SK-N-SH (cell line): ENCODE results near the gene RBP3.

ENCODE experiments used
- EP300 ChIP-seq, 2 experiments: IDR thresholded peaks; 2 replicates each; pipeline versions ENCODE4 v1.4.0 to v1.6.1; 2012; ENCODE audit warnings: borderline replicate concordance in 1 of 2, low read depth in 1 of 2, low read length in 1 of 2
- FOXJ3 ChIP-seq: sonication (generic); formaldehyde crosslinking; IDR thresholded peaks from 2 replicates; pipeline ENCODE4 v1.5.1; 2020; ENCODE audit warnings: mild to moderate bottlenecking, missing genetic modification reagents
- FOXM1 ChIP-seq: IDR thresholded peaks from 2 replicates; pipeline ENCODE4 v1.4.0; 2012; ENCODE audit warnings: low read depth, mild to moderate bottlenecking
- NFIC ChIP-seq: IDR thresholded peaks from 2 replicates; pipeline ENCODE4 v1.4.0; 2012; ENCODE audit warnings: borderline replicate concordance
- NRF1 ChIP-seq: IDR thresholded peaks from 2 replicates; pipeline ENCODE4 v1.6.1; 2012; ENCODE audit warnings: low read depth, mild to moderate bottlenecking, low read length
- POLR2AphosphoS5 ChIP-seq: IDR thresholded peaks from 2 replicates; pipeline ENCODE4 v1.6.1; 2012; ENCODE audit warnings: low read depth, low read length
- RAD21 ChIP-seq: IDR thresholded peaks from 2 replicates; pipeline ENCODE4 v1.6.1; 2012; ENCODE audit warnings: mild to moderate bottlenecking, low read length
- RFX5 ChIP-seq: IDR thresholded peaks from 2 replicates; pipeline ENCODE4 v1.6.1; 2012; ENCODE audit warnings: mild to moderate bottlenecking, improper control_type of control experiment, low read length
- TAF1 ChIP-seq: IDR thresholded peaks from 2 replicates; pipeline ENCODE4 v1.6.1; 2012; ENCODE audit warnings: low read depth, mild to moderate bottlenecking, low read length, moderate library complexity, borderline replicate concordance
- TF ChIP-seq, protein P1 (sequence below): fragments of 200-600 bp; sonication (generic); IDR thresholded peaks from 2 replicates; pipeline ENCODE4 v1.6.1; 2017; ENCODE audit warnings: antibody characterized with exemption, mild to moderate bottlenecking, moderate library complexity
- TF ChIP-seq, protein P2 (sequence below): fragments of 150-350 bp; IDR thresholded peaks from 2 replicates; pipeline ENCODE4 v1.6.1; 2017; ENCODE audit warnings: antibody characterized with exemption, low read length, low read depth, borderline replicate concordance
- TF ChIP-seq, protein P3 (sequence below): IDR thresholded peaks from 2 replicates; pipeline ENCODE4 v1.4.0; 2012; ENCODE audit warnings: low read depth, borderline replicate concordance

DNA sequence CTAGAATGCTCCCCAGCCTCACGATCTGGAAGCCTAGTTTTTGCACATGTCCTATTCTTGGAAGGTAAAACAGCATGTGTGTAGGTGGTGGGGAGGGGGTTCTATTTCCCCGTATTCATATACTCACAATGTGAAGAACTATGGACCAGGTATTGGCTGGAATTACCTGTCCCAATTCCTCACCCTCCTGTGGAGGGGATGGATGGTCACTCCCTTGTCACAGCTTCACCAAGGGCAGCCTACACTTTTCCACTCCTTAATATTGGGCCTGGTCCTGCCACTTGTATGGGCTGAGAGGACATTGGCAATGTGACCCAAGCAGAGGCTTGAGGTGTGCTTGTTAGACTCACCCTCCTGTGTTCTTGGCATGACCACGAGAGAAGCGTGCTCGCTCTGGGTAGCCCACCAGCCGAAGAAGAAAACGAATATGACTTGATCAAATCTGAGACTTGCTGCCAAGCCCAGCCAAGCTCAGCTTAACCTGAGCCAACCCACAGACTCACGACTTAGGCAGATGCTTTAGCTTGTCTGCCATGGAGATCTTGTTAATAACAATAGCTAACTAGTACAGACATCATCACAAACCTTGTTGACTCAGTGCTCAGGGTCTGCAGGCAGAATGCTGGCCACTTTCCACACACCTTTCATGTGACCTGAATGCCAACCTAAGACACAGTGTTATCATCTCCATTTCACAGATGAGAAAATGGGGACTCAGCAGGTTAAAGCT is 18.7 kb downstream of the RBP3 start:
- TF ChIP-seq RAD21 (no peak), NFIC (no peak), RFX5 (no peak), FOXM1 (no peak), TAF1 (no peak), FOXJ3 (CRISPR knock-in tag) (no peak), EP300 (IDR thresholded peaks at IDR 0.05; ENCODE audit: borderline replicate concordance in 1 of 2, low read depth in 1 of 2, low read length in 1 of 2) (no peak), NRF1 (no peak), POLR2AphosphoS5 (no peak)
- TF ChIP-seq, protein P1, sequence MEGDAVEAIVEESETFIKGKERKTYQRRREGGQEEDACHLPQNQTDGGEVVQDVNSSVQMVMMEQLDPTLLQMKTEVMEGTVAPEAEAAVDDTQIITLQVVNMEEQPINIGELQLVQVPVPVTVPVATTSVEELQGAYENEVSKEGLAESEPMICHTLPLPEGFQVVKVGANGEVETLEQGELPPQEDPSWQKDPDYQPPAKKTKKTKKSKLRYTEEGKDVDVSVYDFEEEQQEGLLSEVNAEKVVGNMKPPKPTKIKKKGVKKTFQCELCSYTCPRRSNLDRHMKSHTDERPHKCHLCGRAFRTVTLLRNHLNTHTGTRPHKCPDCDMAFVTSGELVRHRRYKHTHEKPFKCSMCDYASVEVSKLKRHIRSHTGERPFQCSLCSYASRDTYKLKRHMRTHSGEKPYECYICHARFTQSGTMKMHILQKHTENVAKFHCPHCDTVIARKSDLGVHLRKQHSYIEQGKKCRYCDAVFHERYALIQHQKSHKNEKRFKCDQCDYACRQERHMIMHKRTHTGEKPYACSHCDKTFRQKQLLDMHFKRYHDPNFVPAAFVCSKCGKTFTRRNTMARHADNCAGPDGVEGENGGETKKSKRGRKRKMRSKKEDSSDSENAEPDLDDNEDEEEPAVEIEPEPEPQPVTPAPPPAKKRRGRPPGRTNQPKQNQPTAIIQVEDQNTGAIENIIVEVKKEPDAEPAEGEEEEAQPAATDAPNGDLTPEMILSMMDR, result no peak
- TF ChIP-seq, protein P2, sequence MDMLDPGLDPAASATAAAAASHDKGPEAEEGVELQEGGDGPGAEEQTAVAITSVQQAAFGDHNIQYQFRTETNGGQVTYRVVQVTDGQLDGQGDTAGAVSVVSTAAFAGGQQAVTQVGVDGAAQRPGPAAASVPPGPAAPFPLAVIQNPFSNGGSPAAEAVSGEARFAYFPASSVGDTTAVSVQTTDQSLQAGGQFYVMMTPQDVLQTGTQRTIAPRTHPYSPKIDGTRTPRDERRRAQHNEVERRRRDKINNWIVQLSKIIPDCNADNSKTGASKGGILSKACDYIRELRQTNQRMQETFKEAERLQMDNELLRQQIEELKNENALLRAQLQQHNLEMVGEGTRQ, result no peak
- TF ChIP-seq, protein P3, sequence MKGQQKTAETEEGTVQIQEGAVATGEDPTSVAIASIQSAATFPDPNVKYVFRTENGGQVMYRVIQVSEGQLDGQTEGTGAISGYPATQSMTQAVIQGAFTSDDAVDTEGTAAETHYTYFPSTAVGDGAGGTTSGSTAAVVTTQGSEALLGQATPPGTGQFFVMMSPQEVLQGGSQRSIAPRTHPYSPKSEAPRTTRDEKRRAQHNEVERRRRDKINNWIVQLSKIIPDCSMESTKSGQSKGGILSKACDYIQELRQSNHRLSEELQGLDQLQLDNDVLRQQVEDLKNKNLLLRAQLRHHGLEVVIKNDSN, result no peak
